ENCODE measurements around the gene FXR2.

Gene FXR2

GRCh38 chr17:7586673-7587419 lies 27.9 kb downstream of the FXR2 start:
- ChIA-PET POLR2A (interaction anchor here (2.1 to 5.5 kb wide), 3 partner anchors 14 to 100 kb away, joined by 12 to 98 read pairs (median 93); partner anchors contain the start of genes FXR2, TP53 and WRAP53), CTCF (interaction anchor here (0.6 to 2.7 kb wide), 14 partner anchors 8 to 163 kb away, joined by 3 to 15 read pairs (median 3); partner anchors contain the start of genes SAT2, SHBG, TP53 and WRAP53)
- Histone ChIP-seq H3K9me3 (ENCODE audit: control insufficient read depth, insufficient read depth, low read depth, low read length) (no peaks in the 10 kb centered on the region), H3K36me3 (ENCODE audit: control insufficient read depth in 2 of 2, insufficient read depth in 1 of 2, low read length in 2 of 2) (peaks cover 8 to 68% of the 10 kb centered on the region in 2 experiments; a peak in 2 of 3 replicates), H3K4me3 (ENCODE audit: low read depth, low read length) (no peak overlapping the region), H3K27ac (ENCODE audit: extremely low read depth, low read depth, low read length) (no peak overlapping the region), H3K4me1 (ENCODE audit: control insufficient read depth, insufficient read depth, low read length) (peaks cover 8% of the 10 kb centered on the region; the same call in 1 of the 2 replicates)
- TF ChIP-seq ZNF26 (tag by site-specific recombination; IDR thresholded peaks at IDR 0.05) (no peak), IKZF3 (tag by site-specific recombination; IDR thresholded peaks at IDR 0.05) (peak; percentile 80), ZNF654 (tag by site-specific recombination; IDR thresholded peaks at IDR 0.05; ENCODE audit: low read depth) (peak; percentile 51), SP2 (tag by site-specific recombination; IDR thresholded peaks at IDR 0.05) (0 out of 2 replicates have a peak, but pooled peaks have one; percentile 8), ZNF18 (tag by site-specific recombination; IDR thresholded peaks at IDR 0.05) (no peak), ZFP69B (tag by site-specific recombination; IDR thresholded peaks at IDR 0.05) (0 out of 2 replicates have a peak, but pooled peaks have one; percentile 33), ZNF416 (tag by site-specific recombination; IDR thresholded peaks at IDR 0.05) (no peak), GLIS1 (tag by site-specific recombination; IDR thresholded peaks at IDR 0.05) (no peak), ZNF394 (tag by site-specific recombination; IDR thresholded peaks at IDR 0.05; ENCODE audit: borderline replicate concordance) (peak; percentile 36; the same call in 1 of the 2 replicates), ZNF341 (tag by site-specific recombination; IDR thresholded peaks at IDR 0.05; ENCODE audit: low read depth) (peak; percentile 9; the same call in 1 of the 2 replicates), ZBTB20 (tag by site-specific recombination; IDR thresholded peaks at IDR 0.05) (no peak), ZSCAN5A (tag by site-specific recombination; IDR thresholded peaks at IDR 0.05) (no peak), PRDM6 (tag by site-specific recombination; IDR thresholded peaks at IDR 0.05) (no peak), ZNF473 (tag by site-specific recombination; IDR thresholded peaks at IDR 0.05) (no peak), ZNF292 (tag by site-specific recombination; IDR thresholded peaks at IDR 0.05; ENCODE audit: borderline replicate concordance, low read depth) (no peak), ZNF16 (tag by site-specific recombination; IDR thresholded peaks at IDR 0.05; ENCODE audit: low read depth) (no peak), ZNF2 (tag by site-specific recombination; IDR thresholded peaks at IDR 0.05) (0 out of 2 replicates have a peak, but pooled peaks have one; percentile 20), PATZ1 (tag by site-specific recombination; IDR thresholded peaks at IDR 0.05) (no peak; the same call in 1 of the 2 replicates), ZNF626 (tag by site-specific recombination; IDR thresholded peaks at IDR 0.05) (no peak), BCL11A (tag by site-specific recombination; IDR thresholded peaks at IDR 0.05; ENCODE audit: low read depth) (no peak), GLIS2 (tag by site-specific recombination; IDR thresholded peaks at IDR 0.05) (no peak), PRDM1 (tag by site-specific recombination; IDR thresholded peaks at IDR 0.05) (peak; percentile 70; the same call in 1 of the 2 replicates), ZFP37 (tag by site-specific recombination; IDR thresholded peaks at IDR 0.05) (peak; percentile 63; the same call in 1 of the 2 replicates), ZNF423 (tag by site-specific recombination; IDR thresholded peaks at IDR 0.05) (0 out of 2 replicates have a peak, but pooled peaks have one; percentile 32), ZNF624 (tag by site-specific recombination; IDR thresholded peaks at IDR 0.05) (no peak), ZNF24 (tag by site-specific recombination; IDR thresholded peaks at IDR 0.05) (0 out of 2 replicates have a peak, but pooled peaks have one; percentile 33), ZNF449 (tag by site-specific recombination; IDR thresholded peaks at IDR 0.05) (no peak)
